Skeletal muscle tissue (tissue), 4 donors: ENCODE results near the gene SRGAP3. TPM values are rescaled to one million over a fixed set of nuclear protein-coding genes. Genes with fewer than 3 reads are reported as not detected.

Experiments
- H3K27ac ChIP-seq: one replicate; pipeline ENCODE4 v1.7.0; 2013; ENCODE audit warnings: mild to moderate bottlenecking, low read depth, low read length, inconsistent platforms
- H3K27me3 ChIP-seq, 3 donors: one replicate each; pipeline ENCODE4 v1.7.0; 2013; ENCODE audit warnings: low read length in 3 of 3; ENCODE audit not compliant: control insufficient read depth in 3 of 3, insufficient read depth in 3 of 3
- H3K36me3 ChIP-seq, 3 donors: one replicate each; pipeline ENCODE4 v1.7.0; 2013; ENCODE audit warnings: low read length in 3 of 3; ENCODE audit not compliant: control insufficient read depth in 3 of 3, insufficient read depth in 3 of 3
- H3K4me1 ChIP-seq, 3 donors: one replicate each; pipeline ENCODE4 v1.7.0; 2013; ENCODE audit warnings: low read length in 3 of 3, mild to moderate bottlenecking in 3 of 3; ENCODE audit not compliant: control insufficient read depth in 3 of 3, insufficient read depth in 3 of 3
- H3K4me3 ChIP-seq, 3 donors: one replicate each; pipeline ENCODE4 v1.7.0; 2013; ENCODE audit warnings: low read length in 3 of 3
- H3K9ac ChIP-seq, 3 donors: one replicate each; pipeline ENCODE4 v1.7.0; 2013; ENCODE audit warnings: low read length in 3 of 3, mild to moderate bottlenecking in 3 of 3, moderate library complexity in 2 of 3, low read depth in 1 of 3
- H3K9me3 ChIP-seq, 3 donors: one replicate each; pipeline ENCODE4 v1.7.0; 2013; ENCODE audit warnings: low read length in 3 of 3; ENCODE audit not compliant: control insufficient read depth in 3 of 3
- total RNA-seq: library from RNA; depleted of rRNA; stranded (reverse); fragments of >200 nt; gene quantifications from one replicate; pipeline ENCODE4 v1.2.3, GENCODE V29; 2014
- donor health status: Osteomylitis.

Gene SRGAP3
- total RNA-seq, 1 donor from 2014 or later, result 15.7 TPM

- H3K27ac ChIP-seq, result no peak overlapping the region
Observed at GRCh38 chr3:9143184-9143583, 106.3 kb downstream of the SRGAP3 start.

DNA sequence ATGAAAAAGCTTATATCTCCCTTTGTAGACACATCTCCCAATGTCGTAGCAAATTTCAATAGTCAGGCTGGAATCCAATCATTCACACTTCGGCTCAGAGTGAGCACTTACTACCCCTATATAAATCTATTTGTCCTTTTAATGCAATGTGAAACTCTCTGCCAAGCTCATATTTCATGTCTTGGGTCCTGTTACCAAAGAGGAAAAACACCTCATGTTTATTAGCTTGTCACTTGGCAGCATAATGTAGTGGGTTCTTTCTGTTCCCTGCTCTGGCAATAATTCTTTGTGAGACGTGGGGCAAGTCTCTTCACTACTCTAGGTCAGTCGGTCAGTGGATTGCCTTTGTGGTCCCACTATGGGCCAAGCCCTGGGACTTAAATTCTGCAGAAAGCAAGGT, 107.1 kb downstream of the SRGAP3 start:
- no peak overlapping the region for H3K9ac ChIP-seq
- no peaks in the 10 kb centered on the region for H3K9me3 ChIP-seq
- no peaks in the 10 kb centered on the region for H3K36me3 ChIP-seq
- H3K4me3 ChIP-seq, result no peak overlapping the region
- H3K27ac ChIP-seq, result no peak overlapping the region
- no peaks in the 10 kb centered on the region for H3K27me3 ChIP-seq
- peaks cover 4 to 18% (median 11%) of the 10 kb centered on the region in 3 donors for H3K4me1 ChIP-seq

More at GRCh38 chr3:9143184-9143583, 106.3 kb downstream of the SRGAP3 start:
- Histone ChIP-seq H3K4me1 (peaks cover 4 to 18% (median 11%) of the 10 kb centered on the region in 3 donors), H3K9me3 (no peaks in the 10 kb centered on the region), H3K36me3 (no peaks in the 10 kb centered on the region), H3K4me3 (no peak overlapping the region), H3K27me3 (no peaks in the 10 kb centered on the region), H3K9ac (no peak overlapping the region)

DNA sequence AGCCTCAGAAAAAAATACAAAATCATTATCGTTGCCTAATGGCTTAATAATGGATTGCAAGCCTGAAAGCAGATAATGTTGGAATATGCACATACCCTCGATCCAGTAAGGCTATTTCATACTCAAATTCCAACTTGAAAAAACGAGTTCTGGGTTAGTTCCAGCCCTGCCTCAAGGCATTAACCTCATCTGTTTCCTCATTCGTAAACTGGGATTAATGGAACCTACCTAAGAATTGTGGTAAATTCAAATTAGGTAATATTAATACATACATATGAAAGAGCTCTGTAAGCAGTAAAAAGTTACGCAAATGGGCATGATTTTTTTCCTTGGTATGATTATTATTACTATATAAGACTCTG, 107.5 kb downstream of the SRGAP3 start:
- Histone ChIP-seq H3K27me3 (peaks cover 0 to 2% (median 0%) of the 10 kb centered on the region in 3 donors), H3K36me3 (no peaks in the 10 kb centered on the region), H3K9ac (no peak overlapping the region), H3K9me3 (no peaks in the 10 kb centered on the region), H3K4me1 (peaks cover 4 to 18% (median 11%) of the 10 kb centered on the region in 3 donors), H3K4me3 (no peak overlapping the region), H3K27ac (no peak overlapping the region)

DNA sequence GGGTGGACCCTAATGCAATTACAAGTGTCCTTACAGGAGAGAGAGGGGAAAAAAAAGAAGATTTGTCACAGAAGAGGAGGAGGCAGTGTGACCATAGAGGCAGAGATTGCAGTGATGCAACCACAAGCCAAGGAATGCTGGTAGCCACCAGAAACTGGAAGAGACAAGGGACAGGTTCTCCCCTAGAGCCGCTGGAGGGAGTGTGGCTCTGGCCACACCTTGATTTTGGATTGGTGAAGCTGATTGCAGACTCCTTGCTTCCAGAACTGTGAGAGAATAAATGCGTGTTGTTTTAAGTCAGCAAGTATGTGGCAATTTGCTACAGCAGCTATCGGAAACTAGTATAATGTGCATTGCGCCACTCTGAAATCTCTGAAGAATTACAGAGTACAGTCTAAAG, 110.1 kb downstream of the SRGAP3 start:
- no peaks in the 10 kb centered on the region for H3K36me3 ChIP-seq
- H3K9ac ChIP-seq, result no peak overlapping the region
- H3K9me3 ChIP-seq, result no peaks in the 10 kb centered on the region
- H3K4me3 ChIP-seq, result no peak overlapping the region
- H3K27ac ChIP-seq, result no peak overlapping the region
- peaks cover 0 to 2% (median 0%) of the 10 kb centered on the region in 3 donors for H3K27me3 ChIP-seq
- H3K4me1 ChIP-seq, result peaks cover 4 to 26% (median 20%) of the 10 kb centered on the region in 3 donors

DNA sequence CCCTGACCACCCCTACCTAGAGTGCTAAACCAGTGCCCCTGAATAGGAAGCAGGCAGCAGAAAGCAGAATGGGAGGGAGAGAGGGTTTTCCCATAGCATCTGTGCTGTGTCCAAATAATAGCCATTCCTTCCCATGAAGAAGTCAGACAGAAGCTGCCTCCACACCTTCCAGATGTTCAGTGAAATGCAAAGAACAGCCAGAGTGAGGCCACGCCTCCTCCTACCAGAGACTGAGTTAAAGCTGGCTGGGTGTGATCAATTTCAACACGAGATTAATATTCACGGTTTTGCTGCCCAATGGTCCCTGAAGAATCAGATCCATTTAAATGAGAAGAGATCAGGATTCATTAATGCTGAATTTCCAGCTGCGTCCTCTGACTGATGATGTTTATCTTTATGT, 111.8 kb downstream of the SRGAP3 start:
- Histone ChIP-seq H3K27ac (no peak overlapping the region), H3K4me3 (no peak overlapping the region), H3K27me3 (peaks cover 0 to 2% (median 0%) of the 10 kb centered on the region in 3 donors), H3K36me3 (no peaks in the 10 kb centered on the region), H3K9me3 (no peaks in the 10 kb centered on the region), H3K4me1 (peaks cover 4 to 23% (median 20%) of the 10 kb centered on the region in 3 donors), H3K9ac (no peak overlapping the region)

DNA sequence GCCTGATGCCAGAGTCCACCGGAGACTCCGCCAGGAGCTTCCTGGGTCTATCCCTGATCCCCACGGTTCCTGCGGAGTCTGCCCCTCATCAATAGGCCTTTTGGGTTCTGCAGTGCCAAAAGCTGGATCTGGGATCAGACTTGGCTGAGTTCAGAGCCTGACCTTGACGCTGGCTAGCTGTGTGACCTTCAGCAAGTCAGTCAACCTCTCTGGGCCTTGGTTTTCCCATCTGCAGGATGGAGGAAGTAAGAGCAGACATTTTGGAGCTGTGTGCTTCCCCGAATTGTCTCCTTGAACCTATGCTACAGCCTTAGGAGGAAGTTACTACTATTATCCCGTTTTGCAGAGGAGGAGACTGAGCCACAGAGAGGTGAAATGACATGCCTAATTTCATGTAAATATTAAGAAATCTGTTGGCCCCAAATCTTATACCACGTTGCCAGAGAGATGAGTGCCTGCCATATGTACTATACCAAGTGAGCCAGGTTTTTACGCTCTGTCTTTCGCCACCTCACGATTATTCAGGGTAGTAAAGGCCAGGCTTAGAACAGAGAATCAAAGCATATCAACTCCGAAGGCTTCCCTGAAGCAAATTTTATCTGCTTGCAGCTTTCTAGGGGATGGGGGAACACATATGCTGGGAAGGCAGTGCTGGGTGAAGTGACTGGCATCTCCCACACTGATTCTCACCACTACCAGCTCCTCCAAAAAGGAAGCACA, 112.5 kb downstream of the SRGAP3 start:
- peaks cover 3 to 19% (median 19%) of the 10 kb centered on the region in 3 donors for H3K4me1 ChIP-seq
- H3K9ac ChIP-seq, result no peak overlapping the region
- no peak overlapping the region for H3K27ac ChIP-seq
- H3K36me3 ChIP-seq, result no peaks in the 10 kb centered on the region
- no peaks in the 10 kb centered on the region for H3K9me3 ChIP-seq
- H3K4me3 ChIP-seq, result peak overlapping the region in 1 of 3 donors; percentile 2
- H3K27me3 ChIP-seq, result peaks cover 0 to 2% (median 0%) of the 10 kb centered on the region in 3 donors

DNA sequence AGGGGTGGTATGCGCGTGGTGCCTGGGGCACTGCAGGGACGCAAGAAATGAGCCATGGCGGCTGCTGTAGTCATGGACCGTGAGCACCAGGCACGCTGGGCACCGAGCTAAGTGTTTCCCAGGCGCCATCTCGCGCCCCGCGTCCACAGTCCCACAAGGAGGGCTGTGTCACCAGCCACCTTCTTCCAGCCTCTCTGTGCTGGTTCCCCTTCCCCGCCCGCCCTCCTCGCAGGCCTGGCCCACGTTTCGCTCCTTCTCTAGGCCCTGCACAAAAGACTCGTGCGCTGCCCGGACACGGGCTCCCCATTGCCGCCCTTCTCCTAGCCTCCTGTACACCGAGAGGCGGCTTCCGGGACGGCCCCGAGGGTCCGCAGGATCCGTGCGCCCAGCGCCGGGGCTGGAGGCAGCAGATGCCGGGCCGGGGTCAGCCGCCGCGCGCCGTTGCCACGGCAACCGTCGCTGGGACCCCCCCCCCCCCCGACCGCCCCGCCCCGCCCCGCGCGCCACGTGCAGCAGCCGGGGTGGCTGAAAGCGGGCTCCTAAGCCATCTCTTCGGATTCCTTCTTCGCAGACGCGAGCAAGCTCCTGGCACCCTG, 113.4 kb downstream of the SRGAP3 start:
- H3K9ac ChIP-seq, result peak overlapping the region in 1 of 3 donors; percentile 33

DNA sequence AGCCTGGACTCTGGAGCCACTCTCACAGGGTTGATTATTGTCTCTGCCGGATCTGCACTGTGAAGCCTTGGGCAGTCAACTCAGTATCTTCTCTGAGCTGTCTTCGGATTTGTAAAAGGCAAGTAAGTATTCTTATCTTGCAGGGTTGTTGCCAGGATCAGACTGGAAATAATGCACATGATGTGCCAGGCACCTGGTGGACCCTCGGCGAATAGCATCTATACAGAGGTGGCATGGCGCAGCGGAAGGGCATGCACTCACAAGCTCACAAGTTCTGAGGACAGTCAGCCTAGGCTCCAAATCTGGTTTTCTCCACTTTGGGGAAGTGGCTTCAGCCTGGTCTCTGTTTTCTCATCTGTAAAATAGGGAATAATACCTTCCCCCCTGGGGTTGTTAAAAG, 113.9 kb downstream of the SRGAP3 start:
- H3K4me1 ChIP-seq, result peaks cover 0 to 9% (median 8%) of the 10 kb centered on the region in 3 donors
- H3K9ac ChIP-seq, result peak overlapping the region in 1 of 3 donors; percentile 33
- H3K27ac ChIP-seq, result no peak overlapping the region
- no peaks in the 10 kb centered on the region for H3K36me3 ChIP-seq
- H3K4me3 ChIP-seq, result peak overlapping the region; percentile 4 to 65 (median 36)
- no peaks in the 10 kb centered on the region for H3K9me3 ChIP-seq
- H3K27me3 ChIP-seq, result peaks cover 0 to 2% (median 0%) of the 10 kb centered on the region in 3 donors

More for the DNA sequence above, 113.4 kb downstream of the SRGAP3 start:
- H3K36me3 ChIP-seq, result no peaks in the 10 kb centered on the region
- H3K4me1 ChIP-seq, result peaks cover 0 to 13% (median 11%) of the 10 kb centered on the region in 3 donors
- H3K4me3 ChIP-seq, result peak overlapping the region; percentile 4 to 65 (median 36)
- H3K27ac ChIP-seq, result no peak overlapping the region
- no peaks in the 10 kb centered on the region for H3K9me3 ChIP-seq
- H3K27me3 ChIP-seq, result peaks cover 0 to 2% (median 0%) of the 10 kb centered on the region in 3 donors

GRCh38 chr3:9133656-9134055, 115.8 kb downstream of the SRGAP3 start:
- Histone ChIP-seq H3K4me3 (no peak overlapping the region), H3K27me3 (peaks cover 0 to 2% (median 0%) of the 10 kb centered on the region in 3 donors), H3K36me3 (no peaks in the 10 kb centered on the region), H3K9me3 (no peaks in the 10 kb centered on the region), H3K27ac (no peak overlapping the region), H3K9ac (no peak overlapping the region), H3K4me1 (peaks cover 0 to 9% (median 8%) of the 10 kb centered on the region in 3 donors)
